ENCODE measurements around the gene AQP12B. TPM values are rescaled to one million over a fixed set of nuclear protein-coding genes. Genes with fewer than 3 reads are reported as not detected.

AQP12B gene
- total and polyA plus RNA-seq, 10 of the 15 experiments (the other 5 are each of a cell fraction or from before 2014, with no cell fraction given): not detected

DNA sequence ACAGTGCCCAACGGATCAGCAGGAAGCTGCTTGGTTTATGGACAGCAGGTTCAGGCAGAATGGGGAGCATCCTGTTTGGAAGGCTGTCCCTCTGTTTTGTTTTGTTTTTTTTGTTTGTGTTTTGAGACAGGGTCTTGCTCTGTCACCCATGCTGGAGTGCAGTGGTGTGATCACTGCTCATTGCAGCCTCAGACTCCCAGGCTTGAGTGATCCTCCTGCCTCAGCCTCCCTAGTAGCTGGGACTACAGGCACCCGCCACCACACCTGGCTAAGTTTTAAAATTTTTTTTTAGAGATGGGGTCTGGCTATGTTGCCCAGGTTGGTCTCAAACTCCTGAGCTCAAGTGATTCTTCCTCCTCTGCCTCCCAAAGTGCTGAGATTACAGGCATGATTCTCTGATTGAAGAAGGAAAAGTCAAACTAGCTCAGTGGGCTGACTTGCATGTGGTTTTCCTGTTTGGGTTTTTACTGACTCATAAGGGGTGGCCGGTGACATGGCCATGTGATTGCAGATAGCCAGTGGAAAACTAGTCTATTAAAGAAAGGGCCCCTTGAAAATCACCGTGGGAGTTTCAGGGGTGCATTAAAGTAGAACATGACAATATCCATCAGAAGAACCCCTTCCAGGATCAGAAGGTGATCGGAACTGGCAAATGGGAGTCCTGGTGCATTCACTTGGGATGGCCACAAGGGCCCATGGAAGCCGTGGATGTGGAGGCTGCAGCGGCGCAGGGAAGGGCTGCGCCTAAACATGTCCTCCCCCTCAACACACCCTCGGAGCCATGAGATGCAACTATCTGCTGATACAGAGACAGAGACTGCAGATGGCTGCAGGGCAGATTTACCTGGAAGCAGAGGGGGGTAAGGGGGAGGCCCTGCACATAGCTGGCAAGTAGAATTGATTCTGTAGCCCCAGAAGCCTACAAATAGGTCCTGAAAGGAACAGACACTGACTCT, 26.5 kb downstream of the AQP12B start:
- no TSS peak for BruUV-seq (replicated peaks)
- Histone ChIP-seq H3K27me3 (replicated peaks in 1 of 2; ENCODE audit: control insufficient read depth in 2 of 2, insufficient read depth in 2 of 2, low read length in 1 of 2) (peaks cover 0 to 4% of the 10 kb centered on the region in 2 experiments; a peak in 2 of 4 replicates), H4K20me1 (ENCODE audit: control insufficient read depth, insufficient read depth) (no peaks in the 10 kb centered on the region), H3K79me2 (ENCODE audit: control insufficient read depth, insufficient read depth, low read length) (no peaks in the 10 kb centered on the region), H3K9me3 (replicated peaks; ENCODE audit: control insufficient read depth, insufficient read depth, low read length) (peaks cover 10% of the 10 kb centered on the region), H3K36me3 (ENCODE audit: control insufficient read depth in 2 of 2, insufficient read depth in 2 of 2, low read length in 1 of 2) (no peaks in the 10 kb centered on the region), H3K27ac (ENCODE audit: control insufficient read depth, insufficient read depth) (no peak overlapping the region), H3K4me1 (ENCODE audit: control insufficient read depth, insufficient read depth, low read length) (peaks cover 11% of the 10 kb centered on the region), H2AFZ (ENCODE audit: control insufficient read depth, low read depth, low read length) (no peak overlapping the region), H3K9ac (ENCODE audit: control insufficient read depth, insufficient read depth, low read length) (no peak overlapping the region), H3K4me2 (ENCODE audit: control insufficient read depth, insufficient read depth) (0 out of 2 replicates have a peak overlapping the region, but pooled peaks have one; percentile 43), H3K4me3 (0 out of 2 replicates have a peak overlapping the region, but pooled peaks have one; percentile 12)
- ATAC-seq (peak; percentile 88), DNase-seq (ENCODE audit: low read depth, low spot score) (peak; percentile 31), FAIRE-seq (peak; percentile 74)
- SMC1A ChIA-PET (ENCODE audit: uncharacterized antibody, unreplicated experiment): interaction anchor here (0.6 kb wide), 1 partner anchor 105 kb away, joined by 3 read pairs; no protein-coding TSS in a partner anchor
- RAD21 ChIA-PET (ENCODE audit: unreplicated experiment): interaction anchor here (1.3 kb wide), 1 partner anchor 142 kb away, joined by 4 read pairs; no protein-coding TSS in a partner anchor
- 22% methylated on average over 10 of the region's 10 CpGs for WGBS (ENCODE audit: insufficient coverage, insufficient replicate concordance, low lambda C conversion rate, missing lambda C conversion rate)
- POLR2A ChIA-PET: interaction anchor here (1.3 kb wide), 1 partner anchor 7 kb away, joined by 3 read pairs; no protein-coding TSS in a partner anchor
- CTCF ChIA-PET: no interaction called here
- intact Hi-C loops (cut with micrococcal nuclease; ENCODE audit: unreplicated experiment): no loop called here
- in situ Hi-C loops (cut with MboI): no loop called here
- TF ChIP-seq NFYB (IDR thresholded peaks at IDR 0.05; ENCODE audit: insufficient read depth, low read depth, low read length) (0 out of 2 replicates have a peak, but pooled peaks have one; percentile 23), HDAC6 (IDR thresholded peaks at IDR 0.05; ENCODE audit: unreplicated experiment) (no peak), TCF3 (IDR thresholded peaks at IDR 0.05; ENCODE audit: borderline replicate concordance, insufficient read depth, low read depth, low read length) (no peak), ESRRA (IDR thresholded peaks at IDR 0.05; ENCODE audit: low read length) (no peak), POLR2AphosphoS2 (IDR thresholded peaks at IDR 0.05; ENCODE audit: low read depth, low read length) (no peak), ZNF217 (IDR thresholded peaks at IDR 0.05) (no peak), CREM (IDR thresholded peaks at IDR 0.05; ENCODE audit: low read depth) (0 out of 2 replicates have a peak, but pooled peaks have one; percentile 14), ZNF622 (IDR thresholded peaks at IDR 0.05) (no peak), ZNF207 (IDR thresholded peaks at IDR 0.05; ENCODE audit: borderline replicate concordance) (no peak), FOXK2 (IDR thresholded peaks at IDR 0.05) (no peak), RFX5 (IDR thresholded peaks at IDR 0.05; ENCODE audit: low read depth, low read length) (no peak), MYB (IDR thresholded peaks at IDR 0.05; ENCODE audit: borderline replicate concordance, low read depth, low read length) (no peak), NR2C2 (IDR thresholded peaks at IDR 0.05; ENCODE audit: borderline replicate concordance, control insufficient read depth, insufficient read length, low read depth) (no peak), SRF (IDR thresholded peaks at IDR 0.05; ENCODE audit: low read depth in 2 of 2, low read length in 2 of 2) (no peak)
- TF ChIP-seq, protein P1, sequence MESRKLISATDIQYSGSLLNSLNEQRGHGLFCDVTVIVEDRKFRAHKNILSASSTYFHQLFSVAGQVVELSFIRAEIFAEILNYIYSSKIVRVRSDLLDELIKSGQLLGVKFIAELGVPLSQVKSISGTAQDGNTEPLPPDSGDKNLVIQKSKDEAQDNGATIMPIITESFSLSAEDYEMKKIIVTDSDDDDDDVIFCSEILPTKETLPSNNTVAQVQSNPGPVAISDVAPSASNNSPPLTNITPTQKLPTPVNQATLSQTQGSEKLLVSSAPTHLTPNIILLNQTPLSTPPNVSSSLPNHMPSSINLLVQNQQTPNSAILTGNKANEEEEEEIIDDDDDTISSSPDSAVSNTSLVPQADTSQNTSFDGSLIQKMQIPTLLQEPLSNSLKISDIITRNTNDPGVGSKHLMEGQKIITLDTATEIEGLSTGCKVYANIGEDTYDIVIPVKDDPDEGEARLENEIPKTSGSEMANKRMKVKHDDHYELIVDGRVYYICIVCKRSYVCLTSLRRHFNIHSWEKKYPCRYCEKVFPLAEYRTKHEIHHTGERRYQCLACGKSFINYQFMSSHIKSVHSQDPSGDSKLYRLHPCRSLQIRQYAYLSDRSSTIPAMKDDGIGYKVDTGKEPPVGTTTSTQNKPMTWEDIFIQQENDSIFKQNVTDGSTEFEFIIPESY (IDR thresholded peaks at IDR 0.05): no peak
- TF ChIP-seq, protein P2, sequence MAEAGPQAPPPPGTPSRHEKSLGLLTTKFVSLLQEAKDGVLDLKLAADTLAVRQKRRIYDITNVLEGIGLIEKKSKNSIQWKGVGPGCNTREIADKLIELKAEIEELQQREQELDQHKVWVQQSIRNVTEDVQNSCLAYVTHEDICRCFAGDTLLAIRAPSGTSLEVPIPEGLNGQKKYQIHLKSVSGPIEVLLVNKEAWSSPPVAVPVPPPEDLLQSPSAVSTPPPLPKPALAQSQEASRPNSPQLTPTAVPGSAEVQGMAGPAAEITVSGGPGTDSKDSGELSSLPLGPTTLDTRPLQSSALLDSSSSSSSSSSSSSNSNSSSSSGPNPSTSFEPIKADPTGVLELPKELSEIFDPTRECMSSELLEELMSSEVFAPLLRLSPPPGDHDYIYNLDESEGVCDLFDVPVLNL (IDR thresholded peaks at IDR 0.05; ENCODE audit: low read depth, low read length): no peak
- TF ChIP-seq, protein P3, sequence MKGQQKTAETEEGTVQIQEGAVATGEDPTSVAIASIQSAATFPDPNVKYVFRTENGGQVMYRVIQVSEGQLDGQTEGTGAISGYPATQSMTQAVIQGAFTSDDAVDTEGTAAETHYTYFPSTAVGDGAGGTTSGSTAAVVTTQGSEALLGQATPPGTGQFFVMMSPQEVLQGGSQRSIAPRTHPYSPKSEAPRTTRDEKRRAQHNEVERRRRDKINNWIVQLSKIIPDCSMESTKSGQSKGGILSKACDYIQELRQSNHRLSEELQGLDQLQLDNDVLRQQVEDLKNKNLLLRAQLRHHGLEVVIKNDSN (IDR thresholded peaks at IDR 0.05; ENCODE audit: borderline replicate concordance, extremely low read length, insufficient read depth, low read depth, low read length): peak; percentile 34
- TF ChIP-seq, protein P4, sequence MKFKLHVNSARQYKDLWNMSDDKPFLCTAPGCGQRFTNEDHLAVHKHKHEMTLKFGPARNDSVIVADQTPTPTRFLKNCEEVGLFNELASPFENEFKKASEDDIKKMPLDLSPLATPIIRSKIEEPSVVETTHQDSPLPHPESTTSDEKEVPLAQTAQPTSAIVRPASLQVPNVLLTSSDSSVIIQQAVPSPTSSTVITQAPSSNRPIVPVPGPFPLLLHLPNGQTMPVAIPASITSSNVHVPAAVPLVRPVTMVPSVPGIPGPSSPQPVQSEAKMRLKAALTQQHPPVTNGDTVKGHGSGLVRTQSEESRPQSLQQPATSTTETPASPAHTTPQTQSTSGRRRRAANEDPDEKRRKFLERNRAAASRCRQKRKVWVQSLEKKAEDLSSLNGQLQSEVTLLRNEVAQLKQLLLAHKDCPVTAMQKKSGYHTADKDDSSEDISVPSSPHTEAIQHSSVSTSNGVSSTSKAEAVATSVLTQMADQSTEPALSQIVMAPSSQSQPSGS (IDR thresholded peaks at IDR 0.05; ENCODE audit: low read length): no peak
